A549 (cell line): Measurements from ENCODE around the gene ZDBF2. TPM values are rescaled to one million over a fixed set of nuclear protein-coding genes. Genes with fewer than 3 reads are reported as not detected.

Source experiments
- ATAC-seq, 2 experiments: fragments of 200-7000 bp in 1 of 2; fragments of >200 bp in 1 of 2; cut with Nextera tagmentation in 1 of 2; cut with Tn5 transposase in 1 of 2; 3 replicates each; pipeline versions ENCODE4 v1.8.0 to v1.9.1; 2018 to 2020; ENCODE audit warnings: mild to moderate bottlenecking in 1 of 2, moderate library complexity in 1 of 2
- CTCF ChIA-PET: fragments of 300-600 bp; sonication (Branson Sonifier 250); formaldehyde crosslinking; extraction: SDS; loops from one replicate; lab custom pipeline; 2021; ENCODE audit warnings: antibody characterized with exemption, inconsistent platforms; lab: Yijun Ruan, JAX
- POLR2A ChIA-PET: fragments of 350-600 bp; formaldehyde crosslinking; extraction: SDS; loops from one replicate; lab custom pipeline; 2021; ENCODE audit warnings: antibody characterized with exemption, inconsistent platforms; lab: Yijun Ruan, JAX
- DNase-seq, 2 experiments: peaks; one replicate each; pipeline versions ENCODE4 v3.0.0 to v3.0.0-alpha.2; 2011 to 2016; ENCODE audit warnings: low read depth in 1 of 2, low spot score in 1 of 2
- FAIRE-seq: peaks from 2 replicates; lab custom pipeline; 2011; peaks lifted over from hg19 to GRCh38; lab: Jason Lieb, UNC
- H3K27ac ChIP-seq, 2 experiments: fragments of >200 bp; sonication (Bioruptor Twin); formaldehyde crosslinking; 3 replicates each; pipeline ENCODE4 v1.5.1; 2016 to 2017
- H3K4me1 ChIP-seq: fragments of >200 bp; sonication (Bioruptor Twin); formaldehyde crosslinking; 3 replicates; pipeline ENCODE4 v1.6.1; 2016
- H3K4me2 ChIP-seq: fragments of >200 bp; sonication (Bioruptor Twin); formaldehyde crosslinking; 3 replicates; pipeline ENCODE4 v1.6.1; 2016
- H3K4me3 ChIP-seq: fragments of >200 bp; sonication (Bioruptor Twin); formaldehyde crosslinking; 3 replicates; pipeline ENCODE4 v1.5.1; 2016
- H3K9me3 ChIP-seq: fragments of >200 bp; sonication (Bioruptor Twin); formaldehyde crosslinking; 3 replicates; pipeline ENCODE4 v1.6.1; 2016
- BHLHE40 ChIP-seq: IDR thresholded peaks from 2 replicates; pipeline ENCODE4 v1.6.1; 2012; ENCODE audit warnings: low read depth, low read length, inconsistent platforms
- CBX2 ChIP-seq: fragments of 200-600 bp; sonication (generic); IDR thresholded peaks from 2 replicates; pipeline ENCODE4 v1.6.1; 2016; ENCODE audit warnings: low read depth, mild to moderate bottlenecking, borderline replicate concordance
- CBX8 ChIP-seq: fragments of 200-600 bp; sonication (generic); IDR thresholded peaks from 2 replicates; pipeline ENCODE4 v1.6.1; 2016
- CHD2 ChIP-seq: fragments of 150-350 bp; IDR thresholded peaks from 2 replicates; pipeline ENCODE4 v1.6.1; 2014; ENCODE audit warnings: low read length; ENCODE audit not compliant: partially characterized antibody
- CHD4 ChIP-seq: fragments of 200-600 bp; sonication (generic); IDR thresholded peaks from 2 replicates; pipeline ENCODE4 v1.6.1; 2016; ENCODE audit warnings: antibody characterized with exemption, mild to moderate bottlenecking, borderline replicate concordance
- EHF ChIP-seq: fragments of 250-450 bp; sonication (Bioruptor Pico); IDR thresholded peaks from 2 replicates; pipeline ENCODE4 v1.5.0; 2020; ENCODE audit warnings: mild to moderate bottlenecking
- ESRRA ChIP-seq: fragments of 150-350 bp; IDR thresholded peaks from 2 replicates; pipeline ENCODE4 v1.6.1; 2014; ENCODE audit warnings: mild to moderate bottlenecking, low read length, borderline replicate concordance
- FOSB ChIP-seq: fragments of 250-450 bp; sonication (Bioruptor Pico); IDR thresholded peaks from 2 replicates; pipeline ENCODE4 v1.5.0; 2020; ENCODE audit warnings: mild to moderate bottlenecking, moderate library complexity
- FOSL2 ChIP-seq, 2 experiments: fragments of 450-650 bp in 1 of 2; fragments of >200 bp in 1 of 2; sonication (Bioruptor Twin) in 1 of 2; formaldehyde crosslinking; IDR thresholded peaks; 2 replicates each; pipeline versions ENCODE4 v1.5.0 to v1.6.1; 2016 to 2020; ENCODE audit warnings: mild to moderate bottlenecking in 1 of 2, moderate library complexity in 1 of 2
- FOXS1 ChIP-seq: fragments of 250-450 bp; sonication (Bioruptor Pico); IDR thresholded peaks from 2 replicates; pipeline ENCODE4 v1.5.0; 2020; ENCODE audit warnings: mild to moderate bottlenecking, moderate library complexity
- GATA3 ChIP-seq: IDR thresholded peaks from 2 replicates; pipeline ENCODE4 v1.6.1; 2012; ENCODE audit warnings: borderline replicate concordance
- HOXA7 ChIP-seq: fragments of 250-450 bp; sonication (Bioruptor Pico); IDR thresholded peaks from 2 replicates; pipeline ENCODE4 v1.5.0; 2020; ENCODE audit warnings: mild to moderate bottlenecking, moderate library complexity
- JUN ChIP-seq, 2 experiments: fragments of >200 bp; sonication (Bioruptor Twin); formaldehyde crosslinking; IDR thresholded peaks; 2 replicates in 1 of 2; 3 replicates in 1 of 2; pipeline ENCODE4 v1.6.1; 2016 to 2017
- MAZ ChIP-seq: fragments of 150-350 bp; IDR thresholded peaks from 2 replicates; pipeline ENCODE4 v1.6.1; 2014; ENCODE audit warnings: antibody characterized with exemption, low read depth, low read length, borderline replicate concordance
- NFE2L2 ChIP-seq: fragments of 150-350 bp; conservative IDR thresholded peaks from 2 replicates; pipeline ENCODE4 v1.6.1; 2014; ENCODE audit warnings: low read length
- NPAS2 ChIP-seq: fragments of 250-450 bp; sonication (Bioruptor Pico); IDR thresholded peaks from 2 replicates; pipeline ENCODE4 v1.8.0; 2022; ENCODE audit warnings: mild to moderate bottlenecking, moderate library complexity, borderline replicate concordance
- POLR2AphosphoS2 ChIP-seq: conservative IDR thresholded peaks from 2 replicates; pipeline ENCODE4 v1.6.1; 2012; ENCODE audit warnings: low read length, improper control_type of control experiment, inconsistent platforms
- RAD21 ChIP-seq, 2 experiments: fragments of >200 bp in 1 of 2; sonication (Bioruptor Twin) in 1 of 2; formaldehyde crosslinking in 1 of 2; IDR thresholded peaks in 1 of 2; conservative IDR thresholded peaks in 1 of 2; 2 replicates in 1 of 2; 3 replicates in 1 of 2; pipeline ENCODE4 v1.6.1; 2012 to 2018; ENCODE audit warnings: inconsistent platforms in 1 of 2
- RFX5 ChIP-seq: fragments of 450-650 bp; IDR thresholded peaks from 2 replicates; pipeline ENCODE4 v1.7.1; 2014; ENCODE audit warnings: antibody characterized with exemption, mild to moderate bottlenecking, moderate library complexity
- SMC3 ChIP-seq: fragments of >200 bp; sonication (Bioruptor Twin); formaldehyde crosslinking; IDR thresholded peaks from 3 replicates; pipeline ENCODE4 v1.6.1; 2018; ENCODE audit warnings: inconsistent platforms
- TFCP2L1 ChIP-seq: fragments of 250-450 bp; sonication (Bioruptor Pico); IDR thresholded peaks from 2 replicates; pipeline ENCODE4 v1.5.0; 2021; ENCODE audit warnings: mild to moderate bottlenecking
- ZFP36 ChIP-seq: fragments of 450-650 bp; IDR thresholded peaks from 2 replicates; pipeline ENCODE4 v1.6.1; 2014; ENCODE audit warnings: borderline replicate concordance; ENCODE audit not compliant: partially characterized antibody
- ZSCAN20 ChIP-seq: fragments of 250-450 bp; sonication (Bioruptor Pico); IDR thresholded peaks from 2 replicates; pipeline ENCODE4 v1.8.0; 2022; ENCODE audit warnings: mild to moderate bottlenecking, moderate library complexity
- WGBS: methylation state at CpG from one replicate; pipeline ENCODE4 v1.1.6; 2017; ENCODE audit errors: missing lambda C conversion rate; 5-methylcytosine and 5-hydroxymethylcytosine counted together
- polyA plus RNA-seq, 4 experiments: library from polyadenylated mRNA; depleted of rRNA in 3 of 4; stranded (reverse); fragments of >200 nt; fragmentation: RNase III in 1 of 4; extraction: RNeasy Plus Mini Kit Qiagen cat#74134 plus additional on column Dnase treatment in 1 of 4; gene quantifications; 2 replicates in 3 of 4; 3 replicates in 1 of 4; pipeline ENCODE4 v1.2.3, GENCODE V29; 2011 to 2017
- TF ChIP-seq, protein P1 (sequence below): IDR thresholded peaks from 2 replicates; pipeline ENCODE4 v1.6.1; 2012
- TF ChIP-seq, protein P2 (sequence below): fragments of 250-450 bp; sonication (Bioruptor Pico); IDR thresholded peaks from 2 replicates; pipeline ENCODE4 v1.5.0; 2020; ENCODE audit warnings: low read depth, mild to moderate bottlenecking, moderate library complexity
- TF ChIP-seq, protein P3 (sequence below): fragments of >200 bp; sonication (Bioruptor Twin); formaldehyde crosslinking; IDR thresholded peaks from 2 replicates; pipeline ENCODE4 v1.6.1; 2016
- TF ChIP-seq, protein P4 (sequence below): fragments of 150-350 bp; IDR thresholded peaks from 2 replicates; pipeline ENCODE4 v1.6.1; 2014; ENCODE audit warnings: low read depth, mild to moderate bottlenecking, low read length
- TF ChIP-seq, protein P5 (sequence below): fragments of 450-650 bp; IDR thresholded peaks from 2 replicates; pipeline ENCODE4 v1.6.1; 2014; ENCODE audit warnings: antibody characterized with exemption

The ZDBF2 gene
- polyA plus RNA-seq, 2 of the 4 experiments (the other 2 are of a cell fraction) = 1.5 to 8.4 TPM

DNA sequence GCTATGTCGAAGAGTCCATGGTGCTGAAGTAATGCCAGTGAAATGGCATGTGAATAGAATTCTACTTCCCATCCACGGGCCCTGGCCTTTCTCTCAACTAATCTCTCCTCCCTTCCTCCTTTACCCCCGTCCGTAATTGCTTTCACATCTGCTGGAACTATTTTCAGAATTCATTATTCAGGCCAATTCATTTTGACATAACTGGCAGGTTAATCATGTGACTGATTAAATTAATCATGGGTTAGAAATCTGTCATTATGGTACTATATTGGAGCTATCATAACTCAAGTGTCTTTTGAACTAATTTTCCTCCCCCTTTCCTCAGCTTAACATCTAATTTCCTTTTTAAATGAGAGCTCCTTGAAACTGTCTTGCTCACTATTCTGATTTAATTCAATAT lies 66.9 kb downstream of the ZDBF2 start:
- H3K4me3 ChIP-seq = no peak overlapping the region
- no peak for FAIRE-seq
- no peak overlapping the region for H3K4me2 ChIP-seq
- TF ChIP-seq CBX2 (no peak), ZFP36 (no peak), ZSCAN20 (CRISPR knock-in tag) (no peak)
- TF ChIP-seq, all 56 proteins: peak for 0
- CTCF ChIA-PET = no interaction called here
- POLR2A ChIA-PET = no interaction called here
- ATAC-seq (no peak), DNase-seq (no peak)
- H3K9me3 ChIP-seq = peaks cover 3% of the 10 kb centered on the region; the same call in 1 of the 3 replicates
- no peak overlapping the region for H3K27ac ChIP-seq
- H3K4me1 ChIP-seq = no peaks in the 10 kb centered on the region
- 7% methylated on average over 4 of the region's 4 CpGs for WGBS

DNA sequence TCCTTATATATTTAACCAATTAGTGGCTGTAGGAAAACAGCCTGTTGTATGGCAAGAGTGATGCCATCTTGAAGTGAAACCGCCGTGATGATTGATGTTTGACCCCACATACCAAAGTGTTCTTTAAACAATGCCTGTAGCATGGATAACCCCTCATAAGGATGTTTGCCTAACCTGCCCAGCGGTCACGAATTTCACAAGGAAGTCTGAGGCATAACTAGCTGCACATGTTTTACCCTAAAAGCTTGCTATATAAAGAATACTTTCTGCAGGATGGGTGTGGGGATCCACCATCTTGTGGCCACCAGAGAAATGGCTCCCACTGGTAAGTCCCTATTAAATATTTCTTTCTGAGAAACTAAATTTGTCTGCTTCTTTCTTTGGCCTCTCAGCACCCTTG lies 68.7 kb downstream of the ZDBF2 start:
- ATAC-seq = no peak
- POLR2A ChIA-PET = no interaction called here
- 14% methylated on average over 4 of the region's 4 CpGs for WGBS
- Histone ChIP-seq H3K4me2 (no peak overlapping the region), H3K4me1 (no peaks in the 10 kb centered on the region), H3K4me3 (no peak overlapping the region), H3K9me3 (peaks cover 3% of the 10 kb centered on the region; the same call in 1 of the 3 replicates), H3K27ac (no peak overlapping the region)
- TF ChIP-seq CHD4 = no peak
- TF ChIP-seq RAD21 (conservative IDR thresholded peaks at IDR 0.05 in 1 of 2, IDR thresholded peaks at IDR 0.05 in 1 of 2) = no peak
- no peak for TF ChIP-seq MAZ
- TF ChIP-seq ZFP36 = no peak
- TF ChIP-seq NFE2L2 = no peak
- TF ChIP-seq HOXA7 (CRISPR knock-in tag) = no peak
- DNase-seq = no peak
- CTCF ChIA-PET = interaction anchor here (0.7 kb wide), 1 partner anchor 21 kb away, joined by 3 read pairs; no protein-coding TSS in a partner anchor
- no peak for FAIRE-seq

DNA sequence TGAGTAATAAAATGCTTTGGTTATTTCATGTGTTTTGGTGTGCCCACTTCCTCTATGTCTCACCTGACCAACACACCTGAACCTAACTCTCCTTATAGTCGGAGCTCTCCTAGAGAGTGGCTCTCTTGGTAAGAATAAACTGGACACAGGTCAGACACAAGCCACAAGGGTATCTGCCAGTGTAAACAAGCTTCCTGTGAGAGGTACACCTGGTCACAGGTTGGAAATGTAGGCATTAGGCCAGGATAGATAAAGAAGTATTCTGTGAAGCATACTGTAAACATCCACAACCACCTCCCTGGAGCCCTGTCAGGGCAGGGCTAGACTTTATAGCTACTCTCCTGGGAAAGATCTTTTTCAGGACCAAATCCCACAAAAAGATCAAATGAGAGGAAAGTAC lies 69.4 kb downstream of the ZDBF2 start:
- WGBS = 38% methylated on average over 1 of the region's 1 CpG
- POLR2A ChIA-PET = no interaction called here

DNA sequence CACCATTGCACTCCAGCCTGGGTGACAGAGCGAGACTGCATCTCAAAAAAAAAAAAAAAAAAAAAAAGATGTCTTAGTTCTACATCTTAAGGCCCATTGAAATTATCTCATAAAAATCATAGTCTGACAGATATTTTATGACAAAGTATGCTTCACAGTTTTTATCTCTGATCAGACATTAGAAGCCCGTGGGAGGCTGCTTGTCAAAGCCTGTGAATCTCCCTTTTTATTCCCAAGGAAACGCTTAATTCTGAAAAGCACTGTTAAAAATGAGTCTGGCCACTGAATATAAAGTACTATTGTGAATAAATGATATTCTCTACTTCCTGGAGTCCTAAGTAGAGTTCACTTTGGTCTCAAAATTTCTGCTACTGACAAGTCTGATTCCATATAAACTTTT lies 71.1 kb downstream of the ZDBF2 start:
- CTCF ChIA-PET = no interaction called here
- no peak for ATAC-seq
- no peak overlapping the region for H3K27ac ChIP-seq
- H3K4me1 ChIP-seq = no peaks in the 10 kb centered on the region
- DNase-seq = no peak
- POLR2A ChIA-PET = no interaction called here
- H3K4me2 ChIP-seq = no peak overlapping the region
- no peak for FAIRE-seq
- H3K4me3 ChIP-seq = no peak overlapping the region
- 69% methylated on average over 3 of the region's 3 CpGs for WGBS
- H3K9me3 ChIP-seq = peaks cover 7% of the 10 kb centered on the region; the same call in 2 of the 3 replicates
- TF ChIP-seq NFE2L2 (no peak), JUN (IDR thresholded peaks at IDR 0.05) (no peak), RFX5 (no peak), BHLHE40 (no peak), SMC3 (no peak), CHD2 (no peak), FOSB (CRISPR knock-in tag) (no peak), FOSL2 (IDR thresholded peaks at IDR 0.05) (no peak), FOSL2 (CRISPR knock-in tag; IDR thresholded peaks at IDR 0.05) (no peak), FOXS1 (CRISPR knock-in tag) (no peak), EHF (CRISPR knock-in tag) (no peak), POLR2AphosphoS2 (no peak), GATA3 (no peak)
- TF ChIP-seq, protein P1, sequence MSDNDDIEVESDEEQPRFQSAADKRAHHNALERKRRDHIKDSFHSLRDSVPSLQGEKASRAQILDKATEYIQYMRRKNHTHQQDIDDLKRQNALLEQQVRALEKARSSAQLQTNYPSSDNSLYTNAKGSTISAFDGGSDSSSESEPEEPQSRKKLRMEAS = no peak
- TF ChIP-seq, protein P2, sequence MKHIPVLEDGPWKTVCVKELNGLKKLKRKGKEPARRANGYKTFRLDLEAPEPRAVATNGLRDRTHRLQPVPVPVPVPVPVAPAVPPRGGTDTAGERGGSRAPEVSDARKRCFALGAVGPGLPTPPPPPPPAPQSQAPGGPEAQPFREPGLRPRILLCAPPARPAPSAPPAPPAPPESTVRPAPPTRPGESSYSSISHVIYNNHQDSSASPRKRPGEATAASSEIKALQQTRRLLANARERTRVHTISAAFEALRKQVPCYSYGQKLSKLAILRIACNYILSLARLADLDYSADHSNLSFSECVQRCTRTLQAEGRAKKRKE (CRISPR knock-in tag) = no peak

More for the DNA sequence above, 69.4 kb downstream of the ZDBF2 start:
- Histone ChIP-seq H3K4me1 (no peaks in the 10 kb centered on the region), H3K27ac (no peak overlapping the region)
- no peak for FAIRE-seq
- TF ChIP-seq CBX8 = no peak
- TF ChIP-seq, protein P3, sequence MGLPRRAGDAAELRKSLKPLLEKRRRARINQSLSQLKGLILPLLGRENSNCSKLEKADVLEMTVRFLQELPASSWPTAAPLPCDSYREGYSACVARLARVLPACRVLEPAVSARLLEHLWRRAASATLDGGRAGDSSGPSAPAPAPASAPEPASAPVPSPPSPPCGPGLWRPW = no peak
- no peak for TF ChIP-seq ESRRA
- TF ChIP-seq, protein P1 = no peak
- no peak for TF ChIP-seq FOSB (CRISPR knock-in tag)
- no peak for TF ChIP-seq FOSL2 (IDR thresholded peaks at IDR 0.05)
- no peak for TF ChIP-seq FOSL2 (CRISPR knock-in tag; IDR thresholded peaks at IDR 0.05)
- TF ChIP-seq, protein P4, sequence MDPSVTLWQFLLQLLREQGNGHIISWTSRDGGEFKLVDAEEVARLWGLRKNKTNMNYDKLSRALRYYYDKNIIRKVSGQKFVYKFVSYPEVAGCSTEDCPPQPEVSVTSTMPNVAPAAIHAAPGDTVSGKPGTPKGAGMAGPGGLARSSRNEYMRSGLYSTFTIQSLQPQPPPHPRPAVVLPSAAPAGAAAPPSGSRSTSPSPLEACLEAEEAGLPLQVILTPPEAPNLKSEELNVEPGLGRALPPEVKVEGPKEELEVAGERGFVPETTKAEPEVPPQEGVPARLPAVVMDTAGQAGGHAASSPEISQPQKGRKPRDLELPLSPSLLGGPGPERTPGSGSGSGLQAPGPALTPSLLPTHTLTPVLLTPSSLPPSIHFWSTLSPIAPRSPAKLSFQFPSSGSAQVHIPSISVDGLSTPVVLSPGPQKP = no peak
- TF ChIP-seq, protein P5, sequence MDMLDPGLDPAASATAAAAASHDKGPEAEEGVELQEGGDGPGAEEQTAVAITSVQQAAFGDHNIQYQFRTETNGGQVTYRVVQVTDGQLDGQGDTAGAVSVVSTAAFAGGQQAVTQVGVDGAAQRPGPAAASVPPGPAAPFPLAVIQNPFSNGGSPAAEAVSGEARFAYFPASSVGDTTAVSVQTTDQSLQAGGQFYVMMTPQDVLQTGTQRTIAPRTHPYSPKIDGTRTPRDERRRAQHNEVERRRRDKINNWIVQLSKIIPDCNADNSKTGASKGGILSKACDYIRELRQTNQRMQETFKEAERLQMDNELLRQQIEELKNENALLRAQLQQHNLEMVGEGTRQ = no peak
- TF ChIP-seq CBX2 = no peak
- no peak for TF ChIP-seq HOXA7 (CRISPR knock-in tag)
- no peak for TF ChIP-seq NPAS2 (CRISPR knock-in tag)
- TF ChIP-seq TFCP2L1 (CRISPR knock-in tag) = no peak
- no peak for TF ChIP-seq ZSCAN20 (CRISPR knock-in tag)
- TF ChIP-seq, all 56 proteins: peak for 0
- no peak for DNase-seq
- H3K9me3 ChIP-seq = peaks cover 3% of the 10 kb centered on the region; the same call in 1 of the 3 replicates
- CTCF ChIA-PET = no interaction called here
- ATAC-seq = no peak
- H3K4me3 ChIP-seq = no peak overlapping the region
- H3K4me2 ChIP-seq = no peak overlapping the region
